ENCODE results near the gene RSKR. TPM values are rescaled to one million over a fixed set of nuclear protein-coding genes. Genes with fewer than 3 reads are reported as not detected.
A peak's percentile ranks its signal among the peaks of the same experiment; 100 is the strongest.

RSKR gene
- total and polyA plus RNA-seq, 9 of the 15 experiments (the other 6 are each of a cell fraction or from before 2014, with no cell fraction given) = 1.4 to 42.3 (median 16.2) TPM

DNA sequence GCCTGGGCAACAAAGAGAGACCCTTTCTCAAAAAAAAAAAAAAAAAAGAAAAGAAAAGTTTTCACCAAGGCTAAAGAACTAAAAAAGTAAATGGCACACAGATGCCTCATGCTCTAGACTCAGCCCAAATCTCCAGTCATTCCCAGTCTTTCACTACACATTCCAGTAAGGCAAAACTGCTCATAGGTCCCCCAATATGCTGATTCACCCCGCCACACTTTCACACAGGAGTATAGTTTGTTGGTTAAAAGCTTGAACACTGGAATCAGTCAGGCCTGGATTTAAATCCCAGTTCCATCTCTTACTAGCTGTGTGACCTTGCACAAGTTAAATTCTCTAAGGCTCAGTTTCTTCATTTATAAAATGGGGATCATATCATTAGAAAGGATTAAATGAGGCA is 44.5 kb downstream of the RSKR start (continued):
- TF ChIP-seq HLTF (IDR thresholded peaks at IDR 0.05) = no peak
- TF ChIP-seq, protein P1, sequence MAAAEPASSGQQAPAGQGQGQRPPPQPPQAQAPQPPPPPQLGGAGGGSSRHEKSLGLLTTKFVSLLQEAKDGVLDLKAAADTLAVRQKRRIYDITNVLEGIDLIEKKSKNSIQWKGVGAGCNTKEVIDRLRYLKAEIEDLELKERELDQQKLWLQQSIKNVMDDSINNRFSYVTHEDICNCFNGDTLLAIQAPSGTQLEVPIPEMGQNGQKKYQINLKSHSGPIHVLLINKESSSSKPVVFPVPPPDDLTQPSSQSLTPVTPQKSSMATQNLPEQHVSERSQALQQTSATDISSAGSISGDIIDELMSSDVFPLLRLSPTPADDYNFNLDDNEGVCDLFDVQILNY (CRISPR knock-in tag; IDR thresholded peaks at IDR 0.05) = no peak
- no peak for TF ChIP-seq FOXM1 (IDR thresholded peaks at IDR 0.05; ENCODE audit: low read depth)
- no peak for TF ChIP-seq FOXM1 (CRISPR knock-in tag; IDR thresholded peaks at IDR 0.05; ENCODE audit: low read depth)
- TF ChIP-seq ZNF23 (CRISPR knock-in tag; IDR thresholded peaks at IDR 0.05) = no peak
- TF ChIP-seq ZNF316 (IDR thresholded peaks at IDR 0.05) = peak; percentile 76
- peak; percentile 69; the same call in 1 of the 2 replicates for TF ChIP-seq MAFG (tag; conservative IDR thresholded peaks at IDR 0.05)
- TF ChIP-seq, protein P2, sequence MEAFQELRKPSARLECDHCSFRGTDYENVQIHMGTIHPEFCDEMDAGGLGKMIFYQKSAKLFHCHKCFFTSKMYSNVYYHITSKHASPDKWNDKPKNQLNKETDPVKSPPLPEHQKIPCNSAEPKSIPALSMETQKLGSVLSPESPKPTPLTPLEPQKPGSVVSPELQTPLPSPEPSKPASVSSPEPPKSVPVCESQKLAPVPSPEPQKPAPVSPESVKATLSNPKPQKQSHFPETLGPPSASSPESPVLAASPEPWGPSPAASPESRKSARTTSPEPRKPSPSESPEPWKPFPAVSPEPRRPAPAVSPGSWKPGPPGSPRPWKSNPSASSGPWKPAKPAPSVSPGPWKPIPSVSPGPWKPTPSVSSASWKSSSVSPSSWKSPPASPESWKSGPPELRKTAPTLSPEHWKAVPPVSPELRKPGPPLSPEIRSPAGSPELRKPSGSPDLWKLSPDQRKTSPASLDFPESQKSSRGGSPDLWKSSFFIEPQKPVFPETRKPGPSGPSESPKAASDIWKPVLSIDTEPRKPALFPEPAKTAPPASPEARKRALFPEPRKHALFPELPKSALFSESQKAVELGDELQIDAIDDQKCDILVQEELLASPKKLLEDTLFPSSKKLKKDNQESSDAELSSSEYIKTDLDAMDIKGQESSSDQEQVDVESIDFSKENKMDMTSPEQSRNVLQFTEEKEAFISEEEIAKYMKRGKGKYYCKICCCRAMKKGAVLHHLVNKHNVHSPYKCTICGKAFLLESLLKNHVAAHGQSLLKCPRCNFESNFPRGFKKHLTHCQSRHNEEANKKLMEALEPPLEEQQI (IDR thresholded peaks at IDR 0.05) = no peak
- no peak for TF ChIP-seq CBFB (CRISPR knock-in tag; IDR thresholded peaks at IDR 0.05)
- TF ChIP-seq, protein P3, sequence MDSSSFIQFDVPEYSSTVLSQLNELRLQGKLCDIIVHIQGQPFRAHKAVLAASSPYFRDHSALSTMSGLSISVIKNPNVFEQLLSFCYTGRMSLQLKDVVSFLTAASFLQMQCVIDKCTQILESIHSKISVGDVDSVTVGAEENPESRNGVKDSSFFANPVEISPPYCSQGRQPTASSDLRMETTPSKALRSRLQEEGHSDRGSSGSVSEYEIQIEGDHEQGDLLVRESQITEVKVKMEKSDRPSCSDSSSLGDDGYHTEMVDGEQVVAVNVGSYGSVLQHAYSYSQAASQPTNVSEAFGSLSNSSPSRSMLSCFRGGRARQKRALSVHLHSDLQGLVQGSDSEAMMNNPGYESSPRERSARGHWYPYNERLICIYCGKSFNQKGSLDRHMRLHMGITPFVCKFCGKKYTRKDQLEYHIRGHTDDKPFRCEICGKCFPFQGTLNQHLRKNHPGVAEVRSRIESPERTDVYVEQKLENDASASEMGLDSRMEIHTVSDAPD (CRISPR knock-in tag; IDR thresholded peaks at IDR 0.05) = no peak
- no peak for TF ChIP-seq ZSCAN32 (CRISPR knock-in tag; IDR thresholded peaks at IDR 0.05)
- TF ChIP-seq C11orf30 (IDR thresholded peaks at IDR 0.05; ENCODE audit: low read depth) = peak; percentile 80
- TF ChIP-seq RBM15 (IDR thresholded peaks at IDR 0.05; ENCODE audit: insufficient read depth, low read length) = no peak
- 0 out of 2 replicates have a peak, but pooled peaks have one; percentile 33 for TF ChIP-seq SMARCE1 (IDR thresholded peaks at IDR 0.05)
- no peak for TF ChIP-seq ZNF408 (CRISPR knock-in tag; IDR thresholded peaks at IDR 0.05; ENCODE audit: low read depth)
- TF ChIP-seq E2F3 (CRISPR knock-in tag; IDR thresholded peaks at IDR 0.05) = no peak
- TF ChIP-seq RB1 (IDR thresholded peaks at IDR 0.05; ENCODE audit: low read depth) = no peak
- TF ChIP-seq SMARCA5 (IDR thresholded peaks at IDR 0.05) = no peak

Data from K562 (cell line).